ACHN (cell line): ENCODE results near the gene HHAT.

ENCODE experiments used
- DNase-seq: peaks from one replicate; pipeline ENCODE4 v3.0.0-alpha.2; 2015
- in situ Hi-C: cut with HindIII; loops from 2 replicates; pipeline ENCODE4 v1.10.0; 2017; ENCODE audit warnings: low sequenced_read_pairs, low pct_ligation_motif_present, low pct_unique_long_range_greater_than_20kb

HHAT gene

GRCh38 chr1:210669951-210670350, 341.2 kb downstream of the HHAT start:
- in situ Hi-C loops, result no loop called here
- DNase-seq, result no peak

DNA sequence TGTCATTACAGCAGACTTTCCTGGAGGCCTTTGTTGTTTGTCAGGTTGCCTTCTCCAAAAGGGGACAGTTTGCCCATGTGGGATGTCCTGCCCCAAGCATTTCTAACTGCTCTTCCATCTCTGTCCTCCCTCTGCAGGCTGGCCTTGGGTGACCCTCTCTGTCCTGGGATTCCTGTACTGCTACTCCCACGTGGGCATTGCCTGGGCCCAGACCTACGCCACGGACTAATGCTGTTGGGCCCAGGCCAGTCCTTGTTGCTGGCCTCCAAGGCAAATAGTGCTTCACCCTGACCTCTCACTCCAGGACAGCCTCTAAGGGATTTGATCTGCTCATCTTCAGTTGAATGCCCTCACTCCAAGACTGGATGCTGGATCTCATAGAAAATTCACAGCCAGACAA, 345.4 kb downstream of the HHAT start:
- DNase-seq, result no peak
- in situ Hi-C loops, result no loop called here

DNA sequence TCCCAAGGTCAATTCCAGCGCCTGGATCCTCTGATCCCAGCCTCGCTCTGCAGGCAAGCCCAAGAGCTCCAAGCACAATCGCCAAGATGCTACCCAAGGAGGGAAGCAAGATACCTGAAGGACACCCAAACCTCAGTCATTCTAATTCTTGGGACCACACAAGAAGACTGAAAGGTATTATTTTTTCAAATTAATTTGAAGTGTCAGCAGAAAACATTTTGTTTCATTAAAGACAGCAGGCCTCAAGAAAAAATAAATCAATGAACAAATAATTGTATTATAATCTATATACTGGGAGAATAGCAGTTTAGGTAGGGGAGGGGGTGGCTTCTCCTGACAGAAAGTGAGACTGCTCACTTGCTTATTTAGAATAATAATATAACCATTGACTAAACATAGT, 347.8 kb downstream of the HHAT start:
- in situ Hi-C loops, result no loop called here

DNA sequence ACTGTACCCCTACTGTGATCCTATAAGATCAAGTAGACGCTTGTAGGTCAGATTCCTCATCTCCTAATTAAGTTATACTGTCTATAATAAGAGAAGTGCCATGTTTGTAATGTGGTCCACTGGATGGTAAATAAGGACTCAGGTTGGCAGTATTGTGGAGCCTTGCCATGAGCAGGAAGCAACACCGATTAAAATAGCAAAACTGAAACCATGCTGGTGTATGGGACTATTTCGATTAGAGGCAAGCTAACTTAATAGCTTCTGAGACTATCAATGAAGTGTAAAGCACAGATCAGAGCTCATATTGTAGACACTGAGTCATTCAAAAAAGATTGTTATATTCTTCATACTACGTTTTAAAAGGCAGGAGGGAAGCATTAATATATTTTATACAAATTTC, 348.8 kb downstream of the HHAT start:
- in situ Hi-C loops, result no loop called here
- no peak for DNase-seq

More for the DNA sequence above, 347.8 kb downstream of the HHAT start:
- no peak for DNase-seq

DNA sequence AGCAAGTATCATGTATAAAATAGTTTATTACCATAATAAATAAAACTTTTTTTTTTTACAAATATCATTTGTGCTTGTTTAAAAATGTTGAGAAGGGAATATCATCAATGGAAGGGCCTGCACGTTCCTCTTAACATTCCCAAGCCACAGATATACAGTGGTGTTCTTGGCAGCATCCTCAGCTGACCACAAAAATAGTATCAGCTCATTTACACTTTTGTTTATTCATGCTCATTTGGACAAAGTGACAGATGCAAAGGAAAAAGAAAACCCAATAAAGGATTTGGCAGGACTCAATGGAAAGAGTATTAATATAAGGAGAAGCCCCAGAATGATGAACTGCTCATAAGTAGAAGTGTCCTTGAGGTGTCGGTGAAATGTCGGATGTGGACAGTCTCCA, 349.6 kb downstream of the HHAT start:
- in situ Hi-C loops, result no loop called here

DNA sequence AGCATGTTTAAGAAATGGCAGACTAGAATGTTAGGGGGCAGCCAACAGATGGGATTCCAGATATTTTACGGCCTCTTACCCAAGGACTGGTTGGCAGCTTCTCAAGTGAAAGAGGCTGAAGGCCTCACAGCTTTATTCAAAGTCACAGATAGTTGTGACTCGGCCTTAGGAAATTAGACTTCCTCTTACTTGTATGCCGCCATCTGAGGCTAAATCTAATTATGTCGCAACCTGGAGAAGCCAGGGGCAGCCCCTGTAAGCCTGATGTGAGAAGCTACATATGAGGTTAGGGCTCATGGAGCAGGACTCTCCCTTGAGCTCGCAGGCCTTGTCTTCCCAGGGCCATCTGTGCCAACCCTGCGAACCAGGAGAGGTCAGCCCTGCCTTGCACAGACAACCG, 352.5 kb downstream of the HHAT start:
- no peak for DNase-seq
- in situ Hi-C loops, result no loop called here

More for the DNA sequence above, 349.6 kb downstream of the HHAT start:
- DNase-seq, result no peak

DNA sequence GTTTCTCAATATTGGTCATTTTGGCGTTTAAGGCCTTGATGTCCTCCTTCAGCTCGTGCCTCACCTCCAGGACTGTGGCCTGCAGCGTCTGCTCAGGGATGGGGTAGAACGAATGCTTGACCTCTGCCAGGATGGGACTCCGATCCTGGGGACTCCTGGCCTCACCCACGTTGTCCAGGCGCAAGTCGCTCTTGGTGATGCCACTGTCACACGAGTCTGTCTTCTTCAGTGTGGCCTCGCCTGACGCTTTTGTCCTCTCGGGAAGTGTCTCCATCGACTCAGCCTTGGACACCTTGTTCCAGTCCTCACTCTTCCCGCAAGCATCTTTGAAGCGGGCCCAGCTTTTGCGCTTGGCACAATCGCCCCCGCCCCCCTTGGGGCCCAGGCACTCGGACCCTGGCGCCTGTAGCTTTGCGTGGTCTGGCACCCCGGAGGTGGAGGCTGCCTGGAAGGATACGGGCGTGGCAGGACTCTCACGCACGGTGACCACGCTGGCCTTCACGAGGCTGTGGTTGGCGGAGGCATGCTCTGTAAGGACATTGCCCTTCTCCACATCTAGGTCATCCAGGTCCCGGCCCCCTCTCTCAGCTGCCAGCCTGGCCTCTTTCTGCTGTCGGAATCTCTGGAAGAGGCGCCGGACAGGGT, 354.8 kb downstream of the HHAT start:
- in situ Hi-C loops, result no loop called here
- no peak for DNase-seq

- in situ Hi-C loops, result no loop called here
- no peak for DNase-seq
These were observed 356.0 kb downstream of the HHAT start for GRCh38 chr1:210684466-210685294.

- in situ Hi-C loops, result no loop called here
- no peak for DNase-seq
These were observed 356.6 kb downstream of the HHAT start for GRCh38 chr1:210685295-210685650.

GRCh38 chr1:210686841-210687240, 358.1 kb downstream of the HHAT start:
- in situ Hi-C loops, result no loop called here
- no peak for DNase-seq

GRCh38 chr1:210687582-210688279, 359.0 kb downstream of the HHAT start:
- in situ Hi-C loops, result no loop called here

DNA sequence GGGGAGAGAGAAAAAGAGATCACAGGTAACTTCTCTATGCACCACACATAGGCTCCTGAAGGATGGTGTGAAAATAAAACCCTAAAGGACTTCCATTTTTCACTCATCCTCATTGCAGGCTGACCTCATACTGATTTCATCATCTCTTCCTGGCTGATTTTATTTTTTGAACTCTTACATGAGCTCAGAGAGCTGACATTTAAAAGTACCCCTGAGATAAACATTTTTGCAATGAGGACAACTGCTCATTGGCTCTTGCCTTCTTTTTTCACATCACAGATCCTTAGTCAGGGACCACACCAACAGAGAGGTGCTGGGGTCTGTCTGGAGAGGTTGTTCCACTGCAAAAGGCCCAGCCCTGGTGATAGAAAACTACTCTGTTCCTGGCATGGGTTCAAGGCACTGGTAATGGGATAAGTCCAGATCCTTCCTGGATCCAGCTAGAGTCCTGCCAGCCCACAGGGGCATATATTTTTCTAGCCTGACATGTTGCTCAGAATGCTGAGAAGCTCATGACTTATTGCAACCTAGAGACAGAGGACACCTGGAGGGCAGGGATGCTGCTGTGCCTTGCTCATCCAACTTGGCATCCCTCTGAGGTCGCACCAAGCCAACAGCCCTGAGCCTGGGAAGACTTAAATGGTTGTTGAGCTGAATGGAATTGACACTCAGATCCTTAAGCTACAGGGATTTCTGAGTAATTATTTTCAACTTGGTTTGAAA, 360.0 kb downstream of the HHAT start:
- in situ Hi-C loops, result no loop called here

More at GRCh38 chr1:210687582-210688279, 359.0 kb downstream of the HHAT start:
- peak; percentile 50 for DNase-seq

GRCh38 chr1:210689826-210690225, 361.1 kb downstream of the HHAT start:
- DNase-seq, result no peak
- in situ Hi-C loops, result no loop called here

More for the DNA sequence above, 360.0 kb downstream of the HHAT start:
- DNase-seq, result no peak

DNA sequence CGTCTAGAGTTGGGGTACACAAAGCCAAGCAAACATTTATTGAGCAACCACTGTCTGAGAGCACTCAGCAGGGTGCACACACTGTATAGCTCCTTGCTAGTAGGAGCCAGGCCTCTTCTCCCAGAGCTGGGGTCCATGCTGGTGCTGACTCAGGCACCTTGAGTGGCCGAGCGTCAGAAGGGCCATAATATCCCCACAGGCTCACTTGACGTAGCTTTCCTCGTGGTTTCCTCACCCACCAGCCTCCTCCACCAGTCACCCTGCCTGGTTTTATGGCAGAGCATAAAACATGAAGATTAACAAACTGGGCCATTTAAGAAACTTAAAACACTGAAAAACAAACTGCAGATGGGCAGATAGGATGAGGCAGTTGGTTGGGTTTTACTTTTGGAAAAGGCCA, 361.5 kb downstream of the HHAT start:
- in situ Hi-C loops, result no loop called here

DNA sequence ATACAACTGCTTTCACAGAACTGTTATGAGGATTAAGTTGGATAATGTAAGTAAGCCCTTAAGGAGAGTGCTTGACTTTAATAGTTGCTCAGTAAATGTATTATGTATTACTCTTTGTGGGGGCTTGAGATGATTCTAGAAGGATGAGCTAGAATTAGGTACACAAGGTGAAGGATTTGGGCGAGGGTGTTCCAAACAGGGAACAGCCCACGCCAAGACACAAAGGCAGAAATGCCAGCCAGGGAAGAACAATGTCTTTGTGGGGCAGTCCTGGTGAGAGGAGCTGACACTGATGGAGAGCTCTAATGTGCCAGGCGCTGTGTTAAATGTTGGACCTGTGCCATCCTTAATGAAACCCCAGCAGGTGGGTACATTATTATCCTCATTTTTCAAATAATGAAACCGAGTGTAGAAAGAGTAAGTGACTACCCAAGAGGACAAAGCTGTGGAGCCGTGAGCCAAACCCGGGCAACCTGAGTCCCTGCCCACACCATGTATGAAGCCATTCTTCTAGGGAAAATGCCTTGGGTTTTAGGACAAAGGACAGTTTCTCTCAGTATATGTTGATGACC, 362.4 kb downstream of the HHAT start:
- no peak for DNase-seq

More for the DNA sequence above, 361.5 kb downstream of the HHAT start:
- DNase-seq, result no peak

DNA sequence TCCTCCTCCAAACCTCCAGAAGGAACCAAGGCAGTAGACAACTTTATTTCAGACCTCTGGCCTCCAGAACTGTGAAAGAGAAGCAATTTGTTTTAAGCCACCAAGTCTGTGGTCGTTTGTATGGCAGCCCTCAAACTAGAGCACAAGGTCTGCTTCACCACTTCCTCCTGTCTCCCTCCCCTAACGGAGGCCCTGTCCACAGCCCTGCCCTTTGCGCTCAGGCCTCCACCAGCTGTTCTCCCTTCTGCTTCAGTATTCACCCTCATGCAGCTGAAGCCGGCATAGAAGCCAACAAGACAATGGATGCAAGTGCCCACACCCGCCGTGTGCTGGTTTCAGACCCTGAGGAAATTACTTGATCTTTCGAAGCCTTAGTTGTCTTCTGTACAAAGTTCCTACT, 364.1 kb downstream of the HHAT start:
- DNase-seq, result no peak
- in situ Hi-C loops, result no loop called here

More for the DNA sequence above, 362.4 kb downstream of the HHAT start:
- in situ Hi-C loops, result no loop called here

DNA sequence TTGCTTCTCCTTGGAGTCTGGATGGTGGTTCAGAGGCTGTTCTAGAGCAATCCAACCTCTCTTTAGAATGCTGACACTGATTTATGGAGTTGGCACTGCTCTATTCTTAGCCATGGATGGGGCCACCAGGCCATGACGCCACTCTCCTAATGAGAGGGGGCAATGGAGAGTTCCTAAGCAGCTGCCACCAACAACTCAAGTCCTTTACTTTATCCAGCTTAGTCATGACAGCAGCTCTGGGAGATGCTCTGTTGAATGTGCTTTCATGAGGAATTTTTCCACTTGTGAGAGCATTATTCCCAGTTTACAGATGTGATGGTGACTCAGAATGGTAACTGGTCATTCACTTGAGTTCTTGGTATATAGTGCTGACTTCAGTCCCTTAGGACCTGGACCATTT, 366.3 kb downstream of the HHAT start:
- DNase-seq, result no peak
- in situ Hi-C loops, result no loop called here

GRCh38 chr1:210696709-210697108, 368.0 kb downstream of the HHAT start:
- peak; percentile 14 for DNase-seq
- in situ Hi-C loops, result no loop called here

GRCh38 chr1:210697185-210697584, 368.5 kb downstream of the HHAT start:
- DNase-seq, result no peak
- in situ Hi-C loops, result no loop called here
